HG03066 (cell line): Measurements from ENCODE around the gene CSF3R.
"Not testable (repeated sequence)": the region's sequence is repeated elsewhere in the genome, so short reads cannot be mapped to it uniquely, and the experiment has no call there.

Experiments
- ATAC-seq: cut with Tn5 transposase; IDR thresholded peaks from one replicate; pipeline ENCODE4 v1.9.1; 2021; ENCODE audit warnings: low read depth; ENCODE audit not compliant: unreplicated experiment

CSF3R gene

DNA sequence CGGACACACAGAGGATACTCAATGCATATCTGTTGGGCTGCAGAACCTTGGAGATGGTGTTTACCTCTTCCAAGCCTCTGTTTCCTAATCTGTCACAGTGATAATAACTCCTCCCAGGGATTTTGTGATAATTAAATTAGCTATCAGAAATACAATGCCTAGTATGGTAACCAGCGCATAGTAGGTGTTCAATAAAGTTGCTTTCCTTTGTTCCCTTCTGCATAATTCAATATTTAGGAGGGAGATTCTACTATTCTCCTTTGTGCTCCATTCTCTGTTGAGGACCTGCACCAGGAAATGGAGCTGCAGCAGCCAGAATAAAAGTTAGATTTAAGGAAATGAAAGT is 3.4 kb upstream of the CSF3R start:
- ATAC-seq: no peak

DNA sequence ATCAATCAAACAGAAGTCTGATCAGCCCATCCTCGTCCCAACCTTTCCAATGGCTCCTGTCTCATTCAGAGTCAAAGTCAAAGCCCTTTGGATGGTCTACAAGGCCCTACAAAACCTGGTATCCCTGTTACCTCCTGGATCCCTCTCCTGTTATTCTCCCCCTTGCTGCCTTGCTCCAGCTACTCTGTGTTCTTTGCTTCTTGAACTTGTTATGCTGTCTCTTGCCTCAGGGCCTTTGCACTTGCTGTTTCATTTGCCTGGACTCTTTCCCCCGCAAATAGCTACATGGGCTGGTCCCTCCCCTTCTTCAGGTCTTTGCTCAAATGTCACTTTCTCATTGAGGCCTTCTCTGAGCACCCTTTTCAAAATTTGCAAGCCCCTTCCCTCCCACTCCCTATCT is 1.4 kb upstream of the CSF3R start:
- ATAC-seq: no peak

GRCh38 chr1:36481771-36482723 is 666 bp downstream of the CSF3R start:
- no peak for ATAC-seq

- ATAC-seq: no peak
These were observed 1.6 kb downstream of the CSF3R start for GRCh38 chr1:36481091-36481490.

- ATAC-seq: no peak
These were observed 2.6 kb downstream of the CSF3R start for GRCh38 chr1:36480161-36480560.

DNA sequence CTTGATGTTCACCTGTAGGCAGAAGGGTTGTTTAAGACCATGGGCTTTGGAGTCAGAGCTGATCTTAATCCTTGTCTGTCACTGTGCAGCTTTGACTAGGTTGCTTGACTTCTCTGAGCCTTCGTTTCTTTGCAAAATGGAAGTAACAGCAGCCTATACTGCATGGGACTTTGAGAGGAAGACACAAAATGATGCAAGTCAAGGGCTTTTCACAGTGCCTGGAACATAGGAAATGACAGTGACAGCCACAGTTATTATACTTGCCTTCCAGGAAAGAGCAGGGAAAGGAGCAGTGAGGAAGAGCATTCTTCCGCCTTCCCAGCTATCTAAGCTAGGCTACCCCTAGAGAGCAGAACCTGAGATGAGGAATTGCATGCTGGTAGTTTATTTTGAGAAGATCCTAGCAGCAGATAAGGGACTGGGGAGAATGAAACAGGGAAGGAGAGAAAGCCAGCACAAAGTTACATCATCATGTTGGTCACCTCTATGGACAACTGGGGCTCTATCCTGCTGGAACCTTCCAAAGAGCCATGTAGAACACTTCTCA is 3.1 kb downstream of the CSF3R start:
- ATAC-seq: no peak

DNA sequence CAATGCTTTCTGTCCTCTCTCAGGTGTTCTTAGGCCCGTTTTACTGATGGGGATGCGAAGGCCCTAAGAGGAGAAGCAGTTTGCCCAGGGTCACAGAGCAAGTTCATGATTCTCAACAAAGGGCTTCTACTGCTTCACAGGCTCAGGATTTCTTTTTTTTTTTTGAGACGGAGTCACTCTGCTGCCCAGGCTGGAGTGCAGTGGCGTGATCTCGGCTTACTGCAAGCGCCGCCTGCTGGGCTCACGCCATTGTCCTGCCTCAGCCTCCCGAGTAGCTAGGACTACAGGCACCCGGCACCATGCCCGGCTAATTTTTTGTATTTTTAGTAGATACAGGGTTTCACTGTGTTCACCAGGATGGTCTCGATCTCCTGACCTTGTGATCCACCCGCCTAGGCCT is 5.1 kb downstream of the CSF3R start:
- not testable (repeated sequence) for ATAC-seq

DNA sequence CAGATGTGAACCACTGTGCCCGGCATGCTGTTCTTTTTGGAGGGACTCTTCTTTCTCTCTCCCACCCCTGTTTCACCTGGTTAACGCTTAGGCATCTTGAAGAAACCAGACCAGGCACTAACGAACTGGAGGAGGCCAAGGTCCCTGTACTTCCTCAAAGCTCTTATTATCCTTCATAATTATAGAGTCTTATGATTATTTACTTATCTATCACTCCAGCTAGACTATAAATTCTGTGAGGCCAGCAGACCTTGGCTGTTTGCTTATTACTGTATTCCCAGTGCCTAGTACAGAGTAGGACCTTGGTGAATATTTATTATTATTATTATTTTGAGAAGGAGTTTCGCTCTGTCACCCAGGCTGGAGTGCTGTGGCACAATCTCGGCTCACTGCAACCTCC is 5.8 kb downstream of the CSF3R start:
- no peak for ATAC-seq

GRCh38 chr1:36475910-36476604 is 6.7 kb downstream of the CSF3R start:
- no peak for ATAC-seq

DNA sequence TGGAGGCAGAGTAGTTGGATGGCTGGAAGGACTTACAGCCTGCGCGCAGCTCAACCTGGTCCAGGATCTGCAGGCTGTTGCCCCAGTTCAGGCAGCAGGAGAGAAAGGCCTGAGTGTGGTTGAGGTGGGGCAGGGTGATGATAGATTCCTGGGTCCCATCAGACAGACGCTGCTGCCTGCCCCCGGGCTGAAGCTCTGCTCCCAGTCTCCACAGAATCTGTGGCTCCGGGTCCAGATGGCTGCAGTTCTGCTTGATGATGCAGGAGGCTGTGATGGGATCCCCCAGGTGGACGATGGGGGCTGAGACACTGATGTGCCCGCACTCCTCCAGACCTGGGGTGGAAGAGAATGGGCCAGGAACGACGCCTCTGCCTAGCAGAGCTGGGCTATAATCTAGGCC is 7.4 kb downstream of the CSF3R start:
- no peak for ATAC-seq

DNA sequence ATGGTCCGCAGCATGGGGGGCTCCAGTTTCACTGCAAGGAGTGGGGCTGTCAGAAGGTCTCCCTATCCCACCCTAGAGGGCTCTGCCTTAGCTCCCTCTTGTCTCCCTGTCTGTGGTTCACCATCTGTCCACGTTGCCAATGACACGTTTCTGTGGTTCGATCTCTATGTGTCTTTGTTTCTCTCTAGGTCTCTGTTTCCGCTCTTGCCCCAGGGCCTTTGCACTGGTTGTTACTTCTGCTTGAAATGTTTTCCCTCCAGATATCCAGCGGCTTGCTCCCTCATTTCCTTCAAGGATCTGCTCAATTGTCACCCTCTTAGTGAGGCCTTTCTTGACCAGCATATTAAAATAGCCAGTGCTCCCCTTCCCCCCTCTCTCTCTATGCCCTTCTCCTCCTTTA is 10.1 kb downstream of the CSF3R start:
- ATAC-seq: no peak

- no peak for ATAC-seq
These were observed 10.7 kb downstream of the CSF3R start for GRCh38 chr1:36471830-36472641.

DNA sequence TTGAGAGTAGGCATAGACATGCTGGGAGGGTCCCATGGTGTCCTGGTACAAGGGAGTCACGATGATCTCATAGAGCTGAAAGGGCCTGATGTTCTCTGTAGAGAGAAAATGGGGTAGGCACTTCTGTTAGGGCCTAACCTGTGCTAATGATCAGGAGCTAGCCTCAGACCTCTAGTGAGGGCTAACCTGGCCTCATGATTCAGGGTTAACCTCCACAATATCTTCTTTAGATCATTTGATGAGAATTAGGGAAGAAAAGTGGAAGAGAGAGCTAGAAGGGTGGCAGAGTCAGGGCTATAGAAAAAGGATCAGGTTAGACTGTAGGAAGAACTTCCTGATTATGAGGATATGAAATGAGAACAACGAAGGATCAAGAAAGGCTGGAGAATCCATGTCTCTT is 13.6 kb downstream of the CSF3R start:
- ATAC-seq: no peak

DNA sequence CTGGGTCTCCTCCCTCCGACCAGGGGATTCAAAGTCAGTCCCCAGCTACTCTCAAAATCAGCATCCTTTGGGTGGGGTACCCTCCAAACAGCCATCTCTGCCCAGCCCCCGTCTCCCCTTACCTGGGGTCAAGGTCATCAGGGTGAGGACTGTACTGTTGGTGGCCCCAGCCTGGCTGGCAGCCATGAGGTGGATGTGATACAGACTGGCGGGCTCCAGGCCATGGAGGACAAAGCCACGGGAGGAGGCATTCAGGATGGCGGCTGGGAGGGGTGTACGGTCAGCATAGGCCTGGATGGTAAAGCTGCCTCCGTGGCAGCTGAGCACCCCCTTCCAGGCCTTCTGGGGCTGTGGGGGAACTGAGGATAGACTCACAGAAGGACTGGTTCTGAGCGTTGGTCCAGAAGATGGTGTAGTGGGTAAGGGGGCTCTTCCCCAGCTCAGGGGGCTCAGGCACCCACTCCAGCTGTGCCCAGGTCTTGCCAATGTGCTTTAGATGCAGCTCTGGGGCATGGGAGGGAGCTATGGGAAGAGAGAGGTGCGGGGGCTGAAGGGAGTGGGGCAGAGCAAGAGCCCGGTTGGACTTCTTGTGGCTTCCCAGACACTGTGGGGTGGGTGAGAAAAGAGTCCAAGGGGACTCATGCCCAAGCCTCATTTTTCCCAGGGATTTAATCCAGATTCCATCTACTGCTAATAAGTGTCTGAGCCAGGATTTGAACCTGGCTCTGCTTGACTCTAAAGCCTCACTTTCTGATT is 14.8 kb downstream of the CSF3R start:
- ATAC-seq: no peak

GRCh38 chr1:36467027-36467410 is 15.7 kb downstream of the CSF3R start:
- no peak for ATAC-seq

DNA sequence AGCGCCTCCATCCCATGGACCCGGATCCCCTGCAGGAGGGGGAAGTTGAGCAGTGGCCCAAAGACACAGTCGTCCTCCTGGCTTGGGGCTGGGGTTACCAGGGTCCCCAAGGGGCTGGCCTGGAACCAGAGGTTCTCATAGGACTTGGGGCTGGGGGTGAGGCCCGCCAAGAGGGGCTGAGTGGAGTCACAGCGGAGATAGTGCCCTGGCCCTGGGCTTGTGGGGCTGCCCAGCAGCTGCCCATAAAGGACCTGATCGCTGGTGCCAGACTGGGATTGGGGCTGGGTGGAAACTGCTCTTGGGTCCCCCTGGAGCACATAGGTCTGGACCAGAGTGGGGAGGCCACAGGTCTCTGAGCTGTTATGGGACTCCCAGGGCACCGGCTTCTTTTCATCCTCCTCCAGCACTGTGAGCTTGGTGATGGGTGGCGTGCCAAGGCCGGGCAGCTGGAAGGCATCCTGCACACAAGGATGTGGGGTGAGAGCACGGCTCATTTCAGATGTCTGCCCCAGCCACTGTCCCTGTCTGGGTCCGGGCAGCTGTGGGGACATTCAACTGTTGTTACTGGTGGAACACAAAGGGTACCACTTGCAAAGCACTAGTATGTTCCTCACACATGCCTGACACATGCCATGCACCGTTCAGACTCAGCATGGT is 16.2 kb downstream of the CSF3R start:
- no peak for ATAC-seq

DNA sequence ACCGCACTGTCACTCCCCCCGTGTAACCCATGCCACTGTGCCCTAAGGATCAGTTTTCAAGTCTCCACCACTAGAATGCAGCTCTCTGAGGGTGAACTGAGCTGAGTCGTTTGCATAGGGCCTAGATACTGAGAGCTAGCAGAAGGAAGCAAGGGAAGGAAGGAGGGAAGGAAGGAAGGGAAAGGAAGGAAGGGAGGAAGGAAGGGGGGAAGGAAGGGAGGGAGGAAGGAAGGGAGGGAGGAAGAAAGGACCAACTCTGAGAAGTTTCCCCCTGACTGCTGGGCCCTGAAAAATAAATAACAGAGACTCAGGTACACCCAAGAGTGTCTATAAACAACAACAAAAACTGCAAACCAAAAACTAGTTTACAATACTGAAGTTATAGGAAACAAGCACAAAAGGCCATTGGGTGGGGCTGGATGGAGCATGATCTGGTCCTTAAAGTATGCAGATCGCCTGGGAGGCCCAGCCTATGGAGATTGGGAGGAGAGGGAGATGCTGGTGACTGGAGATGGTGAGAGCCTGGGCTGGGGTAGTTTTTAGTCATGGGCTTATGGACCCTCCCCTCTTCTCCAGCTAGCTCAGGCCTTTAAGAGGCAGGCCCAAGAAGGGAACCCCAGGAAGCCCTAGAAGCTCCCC is 16.9 kb downstream of the CSF3R start:
- no peak for ATAC-seq

DNA sequence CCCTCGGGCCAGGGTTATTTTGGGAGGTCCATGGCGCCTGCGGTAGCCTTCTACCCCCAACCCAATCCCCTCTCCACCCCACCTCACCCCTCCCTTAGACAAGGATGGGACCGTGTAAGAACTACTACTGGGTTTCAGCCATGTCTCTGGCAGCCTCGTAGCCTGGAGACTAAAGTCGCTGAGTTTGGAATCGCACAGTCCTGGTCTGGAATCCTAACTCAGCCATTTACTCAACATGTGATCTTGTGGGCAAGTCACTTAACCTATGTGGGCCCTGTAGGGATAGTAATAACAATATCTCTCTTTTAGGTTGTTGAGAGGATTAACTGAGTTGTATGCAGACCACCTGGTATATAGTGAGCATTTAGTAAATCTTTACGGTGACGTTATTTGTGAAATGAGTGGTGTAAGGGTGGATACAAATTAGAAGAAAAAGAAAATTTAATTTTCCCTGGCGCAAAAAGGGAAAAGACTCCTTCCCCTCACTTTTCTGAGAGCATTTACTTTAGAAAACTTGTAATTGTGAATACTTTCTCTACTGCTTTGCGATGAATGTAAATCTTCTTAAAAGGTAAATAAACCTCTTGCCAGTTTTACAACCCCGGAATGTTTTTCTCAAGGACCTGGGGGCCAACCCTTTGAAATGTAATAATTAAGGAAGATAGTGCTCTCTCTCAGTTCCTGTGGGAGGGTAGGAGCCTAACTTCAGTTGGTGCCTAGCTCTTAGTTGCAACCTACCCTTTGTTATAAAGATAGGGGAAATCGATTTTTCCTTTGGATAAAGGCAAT is 17.9 kb downstream of the CSF3R start:
- peak; percentile 34 for ATAC-seq
